HL-60 (cell line): ENCODE results near the gene MRPS12.

Experiments used
- DNase-seq, 2 experiments: peaks; one replicate each; pipeline ENCODE4 v3.0.0-alpha.2; 2010 to 2020; ENCODE audit warnings: low read depth in 1 of 2, low spot score in 1 of 2
- H3K27ac ChIP-seq: fragments of 250-450 bp; sonication (Bioruptor Pico); replicated peaks from 2 replicates; pipeline ENCODE4 v1.5.1; 2020; ENCODE audit warnings: mild to moderate bottlenecking, moderate library complexity
- H3K27me3 ChIP-seq: fragments of 250-450 bp; sonication (Bioruptor Pico); 2 replicates; pipeline ENCODE4 v1.5.1; 2021; ENCODE audit warnings: mild to moderate bottlenecking, moderate library complexity; ENCODE audit not compliant: insufficient read depth, poor library complexity, severe bottlenecking
- H3K4me3 ChIP-seq: replicated peaks from 2 replicates; pipeline ENCODE4 v1.5.1; 2011; ENCODE audit warnings: mild to moderate bottlenecking, control low read depth, low read length; ENCODE audit not compliant: insufficient read depth
- CTCF ChIP-seq: IDR thresholded peaks from one replicate; pipeline ENCODE4 v1.5.1; 2011; ENCODE audit warnings: low read length, control low read depth, inconsistent platforms; ENCODE audit not compliant: insufficient read depth
- GABPA ChIP-seq: IDR thresholded peaks from 2 replicates; pipeline ENCODE4 v1.6.1; 2012; ENCODE audit warnings: low read depth
- POLR2AphosphoS5 ChIP-seq: IDR thresholded peaks from 2 replicates; pipeline ENCODE4 v1.6.1; 2012; ENCODE audit warnings: low read depth
- REST ChIP-seq: IDR thresholded peaks from 2 replicates; pipeline ENCODE4 v1.6.1; 2012; ENCODE audit warnings: low read depth; ENCODE audit not compliant: insufficient replicate concordance
- SPI1 ChIP-seq: IDR thresholded peaks from 2 replicates; pipeline ENCODE4 v1.6.1; 2012; ENCODE audit warnings: low read depth, mild to moderate bottlenecking, borderline replicate concordance

Gene MRPS12

GRCh38 chr19:38975214-38975860 is 44.6 kb downstream of the MRPS12 start, which contains the start of gene FBXO17:
TSS of gene FBXO17 (minus strand) at chr19:38975742. CDS start at chr19:38950319, 25,423 bp downstream.
- H3K27me3 ChIP-seq = peaks cover 11% of the 10 kb centered on the region
- no peak within 1 kb of the TSS for H3K4me3 ChIP-seq
- TF ChIP-seq CTCF = no peak
- TF ChIP-seq SPI1 = no peak
- no peak for TF ChIP-seq GABPA
- TF ChIP-seq REST = no peak
- H3K27ac ChIP-seq = no peak within 1 kb of the TSS
- DNase-seq = no peak

GRCh38 chr19:38975861-38976271 is 45.1 kb downstream of the MRPS12 start:
- TF ChIP-seq GABPA (no peak), POLR2AphosphoS5 (no peak), CTCF (no peak), SPI1 (no peak), REST (no peak)
- H3K27ac ChIP-seq = no peak overlapping the region
- H3K4me3 ChIP-seq = no peak overlapping the region
- DNase-seq = no peak
- H3K27me3 ChIP-seq = peaks cover 11% of the 10 kb centered on the region

GRCh38 chr19:38977445-38978325 is 46.9 kb downstream of the MRPS12 start:
- TF ChIP-seq SPI1 (no peak), GABPA (no peak), CTCF (no peak), POLR2AphosphoS5 (no peak), REST (no peak)
- Histone ChIP-seq H3K4me3 (no peak overlapping the region), H3K27ac (no peak overlapping the region), H3K27me3 (peaks cover 11% of the 10 kb centered on the region)
- no peak for DNase-seq
